HEK293T (cell line): Measurements from ENCODE around the gene HOXD9.

ENCODE experiments used
- ELF4 ChIP-seq: fragments of 450-650 bp; IDR thresholded peaks from 2 replicates; pipeline ENCODE4 v1.6.1; 2017; ENCODE audit warnings: antibody characterized with exemption
- SP1 ChIP-seq: fragments of 450-650 bp; IDR thresholded peaks from 2 replicates; pipeline ENCODE4 v1.6.1; 2017
- SUZ12 ChIP-seq: fragments of 450-650 bp; IDR thresholded peaks from 2 replicates; pipeline ENCODE4 v1.6.1; 2016; ENCODE audit warnings: mild to moderate bottlenecking
- ZNF384 ChIP-seq: fragments of 450-650 bp; IDR thresholded peaks from 2 replicates; pipeline ENCODE4 v1.6.1; 2016
- TF ChIP-seq, protein P1 (sequence below): fragments of 450-650 bp; IDR thresholded peaks from 2 replicates; pipeline ENCODE4 v1.6.1; 2016

DNA sequence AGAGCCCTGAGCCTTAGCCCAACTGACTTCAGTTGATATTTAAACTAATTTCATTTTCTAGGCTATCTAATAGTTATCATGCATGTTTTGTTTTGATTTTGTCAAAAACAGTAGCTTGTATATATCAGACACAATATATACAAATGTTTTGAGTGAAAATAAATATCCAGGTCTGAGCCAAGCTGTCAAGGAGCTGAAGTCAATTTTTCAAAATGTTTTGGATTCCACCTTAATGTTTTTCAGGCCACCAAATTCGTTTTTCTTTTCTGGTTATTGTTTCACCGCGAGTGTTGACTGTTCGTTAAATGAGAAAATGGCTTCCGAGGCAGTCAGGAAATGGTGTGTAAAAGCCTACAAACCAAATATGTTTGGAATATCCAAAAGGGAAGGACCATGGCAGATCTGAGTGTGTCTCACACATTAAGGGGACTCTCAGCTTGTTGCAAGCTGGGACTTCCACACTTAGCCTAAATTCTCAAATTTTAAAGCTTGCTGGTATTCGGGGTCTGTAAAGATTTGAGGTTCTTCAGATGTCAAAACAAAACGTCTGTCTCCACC, 20.1 kb upstream of the HOXD9 start:
- TF ChIP-seq, protein P1, sequence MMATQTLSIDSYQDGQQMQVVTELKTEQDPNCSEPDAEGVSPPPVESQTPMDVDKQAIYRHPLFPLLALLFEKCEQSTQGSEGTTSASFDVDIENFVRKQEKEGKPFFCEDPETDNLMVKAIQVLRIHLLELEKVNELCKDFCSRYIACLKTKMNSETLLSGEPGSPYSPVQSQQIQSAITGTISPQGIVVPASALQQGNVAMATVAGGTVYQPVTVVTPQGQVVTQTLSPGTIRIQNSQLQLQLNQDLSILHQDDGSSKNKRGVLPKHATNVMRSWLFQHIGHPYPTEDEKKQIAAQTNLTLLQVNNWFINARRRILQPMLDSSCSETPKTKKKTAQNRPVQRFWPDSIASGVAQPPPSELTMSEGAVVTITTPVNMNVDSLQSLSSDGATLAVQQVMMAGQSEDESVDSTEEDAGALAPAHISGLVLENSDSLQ, result no peak
- TF ChIP-seq ELF4 (no peak), SUZ12 (no peak), ZNF384 (no peak), SP1 (no peak)
